A549 (cell line): ENCODE data around the gene SNX6. TPM values are rescaled to one million over a fixed set of nuclear protein-coding genes. Genes with fewer than 3 reads are reported as not detected.

Source experiments
- ATAC-seq, 2 experiments: fragments of 200-7000 bp in 1 of 2; fragments of >200 bp in 1 of 2; cut with Nextera tagmentation in 1 of 2; cut with Tn5 transposase in 1 of 2; 3 replicates each; pipeline versions ENCODE4 v1.8.0 to v1.9.1; 2018 to 2020; ENCODE audit warnings: mild to moderate bottlenecking in 1 of 2, moderate library complexity in 1 of 2
- CTCF ChIA-PET: fragments of 300-600 bp; sonication (Branson Sonifier 250); formaldehyde crosslinking; extraction: SDS; loops from one replicate; lab custom pipeline; 2021; ENCODE audit warnings: antibody characterized with exemption, inconsistent platforms; lab: Yijun Ruan, JAX
- POLR2A ChIA-PET: fragments of 350-600 bp; formaldehyde crosslinking; extraction: SDS; loops from one replicate; lab custom pipeline; 2021; ENCODE audit warnings: antibody characterized with exemption, inconsistent platforms; lab: Yijun Ruan, JAX
- DNase-seq, 2 experiments: peaks; one replicate each; pipeline versions ENCODE4 v3.0.0 to v3.0.0-alpha.2; 2011 to 2016; ENCODE audit warnings: low read depth in 1 of 2, low spot score in 1 of 2
- FAIRE-seq: peaks from 2 replicates; lab custom pipeline; 2011; peaks lifted over from hg19 to GRCh38; lab: Jason Lieb, UNC
- H3K27ac ChIP-seq, 2 experiments: fragments of >200 bp; sonication (Bioruptor Twin); formaldehyde crosslinking; 3 replicates each; pipeline ENCODE4 v1.5.1; 2016 to 2017
- H3K4me1 ChIP-seq: fragments of >200 bp; sonication (Bioruptor Twin); formaldehyde crosslinking; 3 replicates; pipeline ENCODE4 v1.6.1; 2016
- H3K4me2 ChIP-seq: fragments of >200 bp; sonication (Bioruptor Twin); formaldehyde crosslinking; 3 replicates; pipeline ENCODE4 v1.6.1; 2016
- H3K4me3 ChIP-seq: fragments of >200 bp; sonication (Bioruptor Twin); formaldehyde crosslinking; 3 replicates; pipeline ENCODE4 v1.5.1; 2016
- H3K9me3 ChIP-seq: fragments of >200 bp; sonication (Bioruptor Twin); formaldehyde crosslinking; 3 replicates; pipeline ENCODE4 v1.6.1; 2016
- ATOH8 ChIP-seq: fragments of 250-450 bp; sonication (Bioruptor Pico); IDR thresholded peaks from 2 replicates; pipeline ENCODE4 v1.5.0; 2020; ENCODE audit warnings: low read depth, mild to moderate bottlenecking, moderate library complexity
- BHLHE40 ChIP-seq: IDR thresholded peaks from 2 replicates; pipeline ENCODE4 v1.6.1; 2012; ENCODE audit warnings: low read depth, low read length, inconsistent platforms
- CBX8 ChIP-seq: fragments of 200-600 bp; sonication (generic); IDR thresholded peaks from 2 replicates; pipeline ENCODE4 v1.6.1; 2016
- CHD4 ChIP-seq: fragments of 200-600 bp; sonication (generic); IDR thresholded peaks from 2 replicates; pipeline ENCODE4 v1.6.1; 2016; ENCODE audit warnings: antibody characterized with exemption, mild to moderate bottlenecking, borderline replicate concordance
- E2F6 ChIP-seq: IDR thresholded peaks from 2 replicates; pipeline ENCODE4 v1.6.1; 2012; ENCODE audit warnings: low read depth, borderline replicate concordance
- ELK1 ChIP-seq: fragments of 150-350 bp; IDR thresholded peaks from 2 replicates; pipeline ENCODE4 v1.6.1; 2014; ENCODE audit warnings: low read depth, mild to moderate bottlenecking, low read length
- EP300 ChIP-seq, 2 experiments: fragments of >200 bp; sonication (Bioruptor Twin); formaldehyde crosslinking; IDR thresholded peaks; 2 replicates in 1 of 2; 3 replicates in 1 of 2; pipeline ENCODE4 v1.6.1; 2016 to 2017
- ESRRA ChIP-seq: fragments of 150-350 bp; IDR thresholded peaks from 2 replicates; pipeline ENCODE4 v1.6.1; 2014; ENCODE audit warnings: mild to moderate bottlenecking, low read length, borderline replicate concordance
- FOSB ChIP-seq: fragments of 250-450 bp; sonication (Bioruptor Pico); IDR thresholded peaks from 2 replicates; pipeline ENCODE4 v1.5.0; 2020; ENCODE audit warnings: mild to moderate bottlenecking, moderate library complexity
- FOXS1 ChIP-seq: fragments of 250-450 bp; sonication (Bioruptor Pico); IDR thresholded peaks from 2 replicates; pipeline ENCODE4 v1.5.0; 2020; ENCODE audit warnings: mild to moderate bottlenecking, moderate library complexity
- GATA3 ChIP-seq: IDR thresholded peaks from 2 replicates; pipeline ENCODE4 v1.6.1; 2012; ENCODE audit warnings: borderline replicate concordance
- HDAC2 ChIP-seq: fragments of 200-600 bp; sonication (generic); IDR thresholded peaks from 2 replicates; pipeline ENCODE4 v1.6.1; 2016
- HES2 ChIP-seq: fragments of >200 bp; sonication (Bioruptor Twin); formaldehyde crosslinking; IDR thresholded peaks from 2 replicates; pipeline ENCODE4 v1.6.1; 2016
- HOXB13 ChIP-seq: fragments of 250-450 bp; sonication (Bioruptor Pico); IDR thresholded peaks from 2 replicates; pipeline ENCODE4 v1.5.0; 2020; ENCODE audit warnings: low read depth, mild to moderate bottlenecking, moderate library complexity
- JUNB ChIP-seq: fragments of >200 bp; sonication (Bioruptor Twin); formaldehyde crosslinking; IDR thresholded peaks from 2 replicates; pipeline ENCODE4 v1.6.1; 2016
- KDM5A ChIP-seq: fragments of 200-600 bp; sonication (generic); IDR thresholded peaks from 2 replicates; pipeline ENCODE4 v1.6.1; 2016; ENCODE audit warnings: antibody characterized with exemption, mild to moderate bottlenecking
- MAFK ChIP-seq: fragments of 450-650 bp; IDR thresholded peaks from 2 replicates; pipeline ENCODE4 v1.6.1; 2014; ENCODE audit not compliant: partially characterized antibody
- MAX ChIP-seq: IDR thresholded peaks from 2 replicates; pipeline ENCODE4 v1.6.1; 2012
- MYC ChIP-seq: IDR thresholded peaks from 2 replicates; pipeline ENCODE4 v1.6.1; 2012; ENCODE audit warnings: mild to moderate bottlenecking, inconsistent platforms, low read length, improper control_type of control experiment, borderline replicate concordance
- NFE2L2 ChIP-seq: fragments of 150-350 bp; conservative IDR thresholded peaks from 2 replicates; pipeline ENCODE4 v1.6.1; 2014; ENCODE audit warnings: low read length
- NPAS2 ChIP-seq: fragments of 250-450 bp; sonication (Bioruptor Pico); IDR thresholded peaks from 2 replicates; pipeline ENCODE4 v1.8.0; 2022; ENCODE audit warnings: mild to moderate bottlenecking, moderate library complexity, borderline replicate concordance
- NR3C1 ChIP-seq: fragments of >200 bp; sonication (Bioruptor Twin); formaldehyde crosslinking; IDR thresholded peaks from 3 replicates; pipeline ENCODE4 v1.6.1; 2017
- PBX3 ChIP-seq: IDR thresholded peaks from 2 replicates; pipeline ENCODE4 v1.6.1; 2012
- POLR2AphosphoS2 ChIP-seq: conservative IDR thresholded peaks from 2 replicates; pipeline ENCODE4 v1.6.1; 2012; ENCODE audit warnings: low read length, improper control_type of control experiment, inconsistent platforms
- TFCP2L1 ChIP-seq: fragments of 250-450 bp; sonication (Bioruptor Pico); IDR thresholded peaks from 2 replicates; pipeline ENCODE4 v1.5.0; 2021; ENCODE audit warnings: mild to moderate bottlenecking
- ZFP36 ChIP-seq: fragments of 450-650 bp; IDR thresholded peaks from 2 replicates; pipeline ENCODE4 v1.6.1; 2014; ENCODE audit warnings: borderline replicate concordance; ENCODE audit not compliant: partially characterized antibody
- WGBS: methylation state at CpG from one replicate; pipeline ENCODE4 v1.1.6; 2017; ENCODE audit errors: missing lambda C conversion rate; 5-methylcytosine and 5-hydroxymethylcytosine counted together
- polyA plus RNA-seq, 4 experiments: library from polyadenylated mRNA; depleted of rRNA in 3 of 4; stranded (reverse); fragments of >200 nt; fragmentation: RNase III in 1 of 4; extraction: RNeasy Plus Mini Kit Qiagen cat#74134 plus additional on column Dnase treatment in 1 of 4; gene quantifications; 2 replicates in 3 of 4; 3 replicates in 1 of 4; pipeline ENCODE4 v1.2.3, GENCODE V29; 2011 to 2017

Gene SNX6
- polyA plus RNA-seq, 2 of the 4 experiments (the other 2 are of a cell fraction): 149 to 174 TPM

- FAIRE-seq (no peak), DNase-seq (no peak), ATAC-seq (peak in 1 of 2 experiments; percentile 44; a peak in 4 of 6 replicates)
- no peak overlapping the region for H3K4me3 ChIP-seq
- no peak for TF ChIP-seq HDAC2
- TF ChIP-seq BHLHE40: no peak
- TF ChIP-seq PBX3: no peak
- no peak for TF ChIP-seq EP300 (IDR thresholded peaks at IDR 0.05)
- no peak for TF ChIP-seq ELK1
- no peak for TF ChIP-seq ESRRA
- TF ChIP-seq HES2: no peak
- no peak for TF ChIP-seq MAX
- no peak for TF ChIP-seq NPAS2
- no peak for TF ChIP-seq KDM5A
- TF ChIP-seq HOXB13 (CRISPR knock-in tag): no peak
- no peak for TF ChIP-seq GATA3
- no peak for TF ChIP-seq CBX8
- TF ChIP-seq FOXS1 (CRISPR knock-in tag): no peak
- no peak for TF ChIP-seq ZFP36
- no peak for TF ChIP-seq NFE2L2
- TF ChIP-seq POLR2AphosphoS2: no peak
- 60% methylated on average over 7 of the region's 7 CpGs for WGBS
- H3K9me3 ChIP-seq: no peaks in the 10 kb centered on the region
- ChIA-PET CTCF (interaction anchor here (0.9 to 1.0 kb wide), 2 partner anchors 16 to 45 kb away, joined by 3 to 6 read pairs; no protein-coding TSS in a partner anchor), POLR2A (interaction anchor here (0.6 to 1.0 kb wide), 2 partner anchors 15 to 29 kb away, joined by 3 read pairs; no protein-coding TSS in a partner anchor)
- H3K27ac ChIP-seq: peak overlapping the region; percentile 15 to 63; a peak in 5 of 6 replicates
- H3K4me1 ChIP-seq: peaks cover 24% of the 10 kb centered on the region
- H3K4me2 ChIP-seq: peak overlapping the region; percentile 27
Measured at GRCh38 chr14:34678306-34678705, 48.4 kb upstream of the SNX6 start.

- no peak for FAIRE-seq
- ChIA-PET POLR2A (no interaction called here), CTCF (interaction anchor here (0.6 to 0.9 kb wide), 2 partner anchors 32 to 1353 kb away, joined by 3 to 4 read pairs; no protein-coding TSS in a partner anchor)
- H3K4me2 ChIP-seq: peak overlapping the region; percentile 27
- TF ChIP-seq MYC (no peak), ELK1 (no peak), NR3C1 (no peak), TFCP2L1 (CRISPR knock-in tag) (no peak), NFE2L2 (no peak), E2F6 (no peak), FOSB (CRISPR knock-in tag) (no peak), CHD4 (no peak), JUNB (no peak), NPAS2 (no peak), ATOH8 (no peak), MAFK (no peak)
- H3K27ac ChIP-seq: peak overlapping the region; percentile 49 to 63
- WGBS: 74% methylated on average over 7 of the region's 7 CpGs
- no peaks in the 10 kb centered on the region for H3K9me3 ChIP-seq
- H3K4me3 ChIP-seq: no peak overlapping the region
- peaks cover 24% of the 10 kb centered on the region for H3K4me1 ChIP-seq
- no peak for DNase-seq
- ATAC-seq: no peak
Measured at GRCh38 chr14:34676516-34677211, 46.7 kb upstream of the SNX6 start.
